ENCODE data around the gene LSM3.

DNA sequence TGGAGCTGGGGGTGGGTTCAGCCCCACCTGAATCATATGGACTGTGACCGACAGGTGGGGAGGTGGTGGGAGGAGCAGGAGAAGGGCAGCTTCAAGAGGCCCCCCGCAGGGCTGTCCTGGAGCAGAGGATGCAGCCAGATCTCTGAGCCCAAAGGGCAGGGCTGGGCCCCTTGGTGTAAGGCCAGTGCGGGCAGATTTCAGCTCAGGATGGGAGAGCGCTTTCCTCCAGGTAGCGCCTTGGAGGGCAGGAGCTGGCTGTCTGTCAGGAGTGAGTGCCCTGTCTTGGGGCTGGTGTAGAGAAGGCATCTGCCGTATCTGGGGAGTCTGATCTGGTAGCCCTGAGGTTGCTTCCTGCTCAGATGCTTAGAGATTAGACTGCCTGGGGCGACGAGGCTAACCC, 46.5 kb upstream of the LSM3 start:
- TF ChIP-seq, protein P1, sequence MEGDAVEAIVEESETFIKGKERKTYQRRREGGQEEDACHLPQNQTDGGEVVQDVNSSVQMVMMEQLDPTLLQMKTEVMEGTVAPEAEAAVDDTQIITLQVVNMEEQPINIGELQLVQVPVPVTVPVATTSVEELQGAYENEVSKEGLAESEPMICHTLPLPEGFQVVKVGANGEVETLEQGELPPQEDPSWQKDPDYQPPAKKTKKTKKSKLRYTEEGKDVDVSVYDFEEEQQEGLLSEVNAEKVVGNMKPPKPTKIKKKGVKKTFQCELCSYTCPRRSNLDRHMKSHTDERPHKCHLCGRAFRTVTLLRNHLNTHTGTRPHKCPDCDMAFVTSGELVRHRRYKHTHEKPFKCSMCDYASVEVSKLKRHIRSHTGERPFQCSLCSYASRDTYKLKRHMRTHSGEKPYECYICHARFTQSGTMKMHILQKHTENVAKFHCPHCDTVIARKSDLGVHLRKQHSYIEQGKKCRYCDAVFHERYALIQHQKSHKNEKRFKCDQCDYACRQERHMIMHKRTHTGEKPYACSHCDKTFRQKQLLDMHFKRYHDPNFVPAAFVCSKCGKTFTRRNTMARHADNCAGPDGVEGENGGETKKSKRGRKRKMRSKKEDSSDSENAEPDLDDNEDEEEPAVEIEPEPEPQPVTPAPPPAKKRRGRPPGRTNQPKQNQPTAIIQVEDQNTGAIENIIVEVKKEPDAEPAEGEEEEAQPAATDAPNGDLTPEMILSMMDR (IDR thresholded peaks at IDR 0.05), result no peak
- TF ChIP-seq POLR2A (IDR thresholded peaks at IDR 0.05), result no peak

Data from heart left ventricle (tissue), 13 donors.